HG02884 (cell line): ENCODE measurements around the gene IL6ST.
"Not testable (repeated sequence)": the region's sequence is repeated elsewhere in the genome, so short reads cannot be mapped to it uniquely, and the experiment has no call there.

Experiments
- ATAC-seq: cut with Tn5 transposase; IDR thresholded peaks from one replicate; pipeline ENCODE4 v1.9.1; 2021; ENCODE audit warnings: mild to moderate bottlenecking, moderate library complexity; ENCODE audit not compliant: unreplicated experiment

IL6ST gene

DNA sequence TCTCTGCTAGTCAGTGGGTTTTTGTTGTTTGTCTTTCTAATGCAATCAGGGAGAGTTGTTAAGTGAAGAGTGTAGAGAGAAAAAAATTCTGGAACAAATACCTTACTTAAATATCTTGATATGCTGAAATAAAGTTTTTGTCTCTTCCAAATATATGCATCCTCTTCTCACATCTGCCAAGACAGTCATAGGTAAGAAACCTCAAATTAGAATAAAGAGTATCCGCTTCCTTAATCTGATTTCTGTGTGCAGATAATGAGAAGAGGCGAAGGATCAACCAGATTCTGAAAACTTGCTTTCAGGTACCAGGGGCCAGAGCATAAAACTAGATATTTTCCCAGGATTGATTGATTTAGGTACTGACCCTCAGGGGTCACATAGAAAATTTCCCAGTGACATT, 11.3 kb upstream of the IL6ST start:
- ATAC-seq, result no peak

DNA sequence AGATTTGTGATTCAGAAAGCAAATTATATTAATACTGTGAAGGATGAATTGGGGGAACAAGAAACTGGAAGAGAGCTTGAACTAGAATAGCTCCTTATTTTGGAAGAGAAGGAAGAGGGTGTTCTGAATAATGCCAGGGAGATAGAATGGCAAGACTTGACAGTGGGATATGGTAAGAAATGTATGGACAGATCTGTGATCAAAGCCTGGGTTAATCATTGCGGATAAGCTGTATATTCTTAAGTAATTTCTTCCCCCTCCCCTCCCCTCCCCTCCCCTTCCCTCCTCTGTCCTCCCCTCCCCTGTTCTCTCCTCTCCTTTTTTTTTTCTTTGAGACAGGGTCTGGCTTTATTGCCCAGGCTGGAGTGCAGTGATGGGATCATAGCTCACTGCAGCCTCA, 10.1 kb upstream of the IL6ST start:
- ATAC-seq, result no peak

DNA sequence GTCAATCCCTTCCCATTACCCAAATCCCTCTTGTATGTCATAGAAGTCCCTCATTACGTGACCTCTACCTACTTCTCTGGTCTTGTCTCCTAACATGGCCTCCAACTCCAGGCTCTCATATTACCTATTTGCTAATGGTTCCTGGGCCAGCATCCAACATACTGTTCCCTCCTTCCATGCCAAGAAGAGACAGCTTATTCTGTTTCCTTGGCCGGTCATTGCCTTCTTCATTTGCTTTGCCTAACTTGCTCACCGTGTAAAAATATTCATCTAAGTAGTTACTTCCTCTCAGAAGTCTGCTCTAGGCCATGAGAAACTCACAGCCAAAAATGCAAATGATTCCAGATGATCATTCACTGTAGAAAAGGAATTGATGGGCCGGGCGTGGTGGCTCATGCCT, 8.9 kb upstream of the IL6ST start:
- no peak for ATAC-seq

DNA sequence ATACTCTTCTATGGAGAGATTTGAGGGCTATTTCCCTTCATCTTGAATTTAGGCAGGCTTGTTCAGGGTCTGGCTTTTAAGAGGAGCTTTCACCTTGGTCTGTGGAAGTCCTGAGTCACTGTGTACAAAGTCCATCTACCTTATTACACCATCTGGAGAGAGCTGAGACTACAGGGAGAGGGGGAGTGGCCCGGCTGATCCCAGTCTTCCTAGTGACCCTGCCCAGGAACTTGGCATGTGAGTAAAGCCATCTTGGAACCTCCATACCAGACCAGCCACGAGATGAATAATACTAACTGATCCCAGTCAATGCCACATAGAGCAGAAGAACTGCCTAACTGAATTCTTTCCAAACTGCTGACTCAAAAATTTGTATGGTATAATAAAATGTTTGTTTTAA, 8.4 kb upstream of the IL6ST start:
- ATAC-seq, result no peak

DNA sequence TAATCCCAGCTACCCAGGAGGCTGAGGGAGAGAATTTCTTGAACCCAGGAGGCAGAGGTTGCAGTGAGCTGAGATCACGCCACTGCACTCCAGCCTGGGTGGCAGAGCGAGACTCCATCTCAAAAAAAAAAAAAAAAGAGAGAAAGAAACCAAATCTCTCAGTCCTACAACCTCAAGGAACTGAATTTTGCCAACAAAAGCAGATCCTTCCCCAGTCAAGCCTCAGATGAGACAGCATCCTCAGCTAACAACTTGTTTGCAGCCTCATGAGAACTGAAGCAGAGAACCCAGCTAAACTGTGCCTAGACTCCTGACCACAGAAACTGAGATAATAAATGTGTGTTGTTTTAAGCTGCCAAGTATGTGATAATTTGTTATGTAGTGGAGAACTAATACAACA, 7.5 kb upstream of the IL6ST start:
- no peak for ATAC-seq

DNA sequence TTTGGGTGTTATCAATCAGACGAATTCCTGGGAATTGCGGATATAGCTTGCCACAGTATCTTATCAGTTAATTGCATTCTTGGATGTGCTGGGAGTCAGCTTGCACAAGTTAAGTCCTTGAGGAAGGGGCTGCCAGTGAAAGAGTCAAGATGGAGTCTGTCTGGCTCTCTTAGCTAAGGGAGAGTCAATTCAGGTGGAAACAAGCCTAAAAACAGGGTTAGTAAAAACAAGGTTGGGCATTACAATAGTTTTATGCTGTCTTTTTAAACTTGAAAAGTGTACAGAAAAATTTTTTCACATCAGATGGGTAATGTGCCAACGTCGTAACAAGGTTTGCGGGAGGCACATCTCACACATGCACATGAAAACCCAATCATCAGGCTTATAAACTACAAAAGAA, 5.5 kb upstream of the IL6ST start:
- not testable (repeated sequence) for ATAC-seq

DNA sequence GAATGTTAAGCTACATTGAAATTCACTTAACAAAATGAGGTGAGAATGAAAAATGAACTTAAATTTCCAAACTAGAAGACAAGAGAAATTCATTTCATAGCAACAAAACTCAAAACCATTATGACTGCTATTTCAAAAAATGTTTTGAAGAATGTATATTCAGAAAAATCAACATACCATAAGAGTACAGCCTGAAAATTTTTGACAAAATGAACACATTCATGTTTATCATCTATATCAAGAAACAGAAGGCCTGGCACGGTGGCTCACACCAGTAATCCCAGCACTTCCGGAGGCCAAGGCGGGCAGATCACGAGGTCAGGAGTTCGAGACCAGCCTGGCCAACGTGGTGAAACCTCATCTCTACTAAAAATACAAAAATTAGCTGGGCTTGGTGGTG, 4.2 kb upstream of the IL6ST start:
- ATAC-seq, result no peak

DNA sequence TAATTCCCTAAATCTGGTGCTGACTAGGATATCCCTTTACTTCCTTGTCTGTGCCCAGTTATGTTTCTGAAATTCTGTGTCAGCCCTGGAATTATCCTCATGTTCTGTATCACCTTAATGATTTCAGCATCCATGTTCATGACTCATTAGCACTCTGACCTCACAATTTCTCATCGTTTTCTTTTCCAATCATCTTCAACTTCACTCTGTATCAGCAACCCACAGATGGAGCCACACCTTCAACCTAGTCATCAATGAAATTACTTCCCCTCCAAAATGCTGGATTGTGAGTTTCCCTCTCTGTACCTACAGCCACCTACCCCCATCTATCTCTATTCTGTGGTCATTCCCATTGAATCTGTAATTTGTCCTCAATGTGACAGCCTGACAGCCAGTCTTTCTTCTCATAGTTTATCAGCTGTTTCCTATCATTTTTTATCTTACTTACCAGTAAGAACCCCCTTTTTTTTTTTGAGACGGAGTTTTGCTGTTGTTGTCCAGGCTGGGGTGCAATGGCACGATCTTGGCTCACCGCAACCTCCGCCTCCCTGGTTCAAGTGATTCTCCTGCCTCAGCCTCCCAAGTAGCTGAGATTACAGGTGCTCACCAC, 3.1 kb upstream of the IL6ST start:
- ATAC-seq, result no peak

DNA sequence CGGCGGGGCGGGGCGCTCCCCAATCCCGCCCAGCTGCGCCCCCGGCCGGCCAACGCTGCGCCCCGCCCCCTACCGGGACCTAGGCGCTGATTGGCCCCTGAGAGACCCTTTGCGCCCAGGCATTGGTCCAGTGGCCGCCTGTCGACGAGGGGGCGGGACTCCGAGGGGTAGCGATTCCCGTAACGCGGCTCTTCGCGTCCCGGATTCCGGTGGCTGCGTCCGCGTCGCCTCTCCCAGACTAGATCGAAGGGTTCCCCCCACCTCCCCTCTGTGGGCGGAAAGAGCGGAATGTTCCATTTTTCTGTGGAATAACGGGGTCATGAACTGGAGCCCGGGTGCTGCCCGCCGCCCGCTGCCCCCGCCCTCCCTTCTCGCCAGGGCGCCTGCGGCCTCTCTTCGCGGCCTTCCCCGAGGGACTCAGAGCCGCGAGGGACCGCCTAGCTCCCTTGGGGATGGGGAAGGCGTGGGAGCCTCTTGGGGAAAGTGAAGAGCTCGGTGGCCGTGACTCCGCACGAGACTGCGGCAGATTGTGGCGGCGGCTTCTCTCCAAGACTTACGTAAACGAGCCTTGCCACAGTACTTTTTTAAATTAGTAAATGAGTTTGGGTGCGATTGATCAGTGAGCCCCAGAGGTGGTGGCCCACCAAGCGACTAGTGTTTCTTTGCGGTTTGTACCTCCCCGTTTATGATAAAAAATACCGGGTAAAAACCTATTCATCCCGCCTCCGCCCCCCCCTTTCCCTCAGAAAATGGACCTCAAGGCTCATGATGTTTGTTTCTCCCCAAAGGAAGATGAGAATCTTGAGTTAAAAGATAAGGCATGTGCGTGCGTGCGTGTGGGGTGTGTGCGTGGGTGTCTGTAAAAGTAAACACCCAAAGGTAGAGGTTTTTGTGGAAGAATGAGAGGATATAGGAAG, 493 bp upstream of the IL6ST start:
- ATAC-seq, result peak; percentile 95

DNA sequence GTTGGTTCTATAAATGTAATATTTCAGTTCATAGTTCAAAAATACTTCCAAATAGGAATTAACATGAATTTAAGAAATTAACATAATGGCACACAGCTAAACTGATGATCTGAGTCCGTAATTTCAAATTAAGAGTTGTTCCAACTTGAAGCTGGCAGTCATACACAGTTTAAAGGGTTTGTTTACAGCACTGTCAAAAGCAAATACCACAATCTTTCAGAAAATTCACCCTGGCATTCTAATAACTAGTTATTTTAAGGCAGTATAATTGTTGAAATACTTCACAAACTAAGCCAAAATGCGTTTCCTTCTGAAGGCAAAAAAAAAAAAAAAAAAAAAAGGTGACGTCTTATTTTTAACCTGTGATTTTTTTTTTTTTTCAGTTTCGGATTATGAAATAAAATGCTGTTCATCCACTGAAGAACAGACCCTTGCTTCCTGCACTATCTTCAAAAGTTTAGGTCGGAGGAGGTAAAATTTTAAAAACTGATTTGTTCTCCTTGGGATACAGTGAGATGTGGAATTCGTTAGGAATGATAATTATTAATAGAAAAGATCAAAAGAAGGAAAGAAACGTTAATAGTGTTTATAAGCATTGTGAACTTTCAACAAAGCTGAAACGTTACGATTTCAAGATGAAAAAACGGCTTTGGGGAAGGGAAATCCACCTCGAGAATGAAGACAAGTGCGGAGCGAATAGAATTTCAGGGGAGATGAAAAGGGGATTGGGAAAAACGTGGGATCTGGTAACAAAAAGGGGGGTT, 850 bp downstream of the IL6ST start:
- no peak for ATAC-seq

DNA sequence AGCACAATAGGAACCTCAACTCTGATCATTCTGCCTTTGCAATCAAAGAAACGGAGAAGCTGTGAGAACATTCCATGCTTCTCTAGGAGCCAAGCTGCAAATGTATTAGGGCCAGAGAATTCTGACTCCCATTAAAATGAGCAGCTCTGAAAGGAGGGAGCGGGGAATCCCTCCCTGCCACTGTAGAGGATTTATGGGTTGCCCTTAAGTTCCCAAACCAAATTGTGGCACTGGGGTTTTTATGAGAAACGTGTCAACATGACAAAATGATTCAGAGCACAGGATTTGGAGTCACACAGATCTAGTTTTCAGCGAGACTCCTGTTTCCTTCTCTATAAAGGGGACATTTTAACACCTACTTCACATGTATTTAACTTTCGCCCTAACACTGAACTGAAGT, 1.8 kb downstream of the IL6ST start:
- no peak for ATAC-seq

DNA sequence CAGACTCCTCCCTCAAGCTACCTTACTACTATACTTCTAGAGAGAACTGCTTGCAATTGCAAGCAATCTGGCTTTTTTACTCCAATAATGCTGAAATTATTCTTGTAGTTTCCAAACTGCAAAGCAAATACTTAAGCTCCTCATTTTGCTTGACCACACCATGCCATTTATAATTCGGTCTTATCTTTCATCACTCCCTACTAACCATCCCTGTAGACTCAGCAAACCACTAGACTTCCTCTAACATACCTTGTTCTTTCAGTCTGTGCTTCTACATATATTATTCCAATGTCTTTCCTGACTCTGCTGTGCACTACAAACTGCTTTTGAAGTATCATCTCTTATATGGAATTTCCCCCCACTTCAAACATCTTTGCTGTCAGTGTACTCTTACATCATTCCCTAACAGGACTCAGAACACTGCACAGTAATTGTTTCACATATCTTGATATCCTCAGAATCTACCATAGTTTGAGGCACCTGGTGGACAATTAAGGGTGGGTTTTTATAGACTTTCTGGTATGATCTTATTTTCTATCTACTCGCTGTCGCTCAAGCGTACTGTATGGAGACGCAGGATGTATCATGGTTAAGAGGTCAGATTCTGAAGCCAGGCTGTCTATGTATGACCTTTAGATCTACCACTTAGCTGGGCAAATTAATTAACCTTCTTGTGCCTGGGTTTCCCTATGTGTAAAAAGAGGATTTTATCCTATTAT, 2.8 kb downstream of the IL6ST start:
- ATAC-seq, result no peak

DNA sequence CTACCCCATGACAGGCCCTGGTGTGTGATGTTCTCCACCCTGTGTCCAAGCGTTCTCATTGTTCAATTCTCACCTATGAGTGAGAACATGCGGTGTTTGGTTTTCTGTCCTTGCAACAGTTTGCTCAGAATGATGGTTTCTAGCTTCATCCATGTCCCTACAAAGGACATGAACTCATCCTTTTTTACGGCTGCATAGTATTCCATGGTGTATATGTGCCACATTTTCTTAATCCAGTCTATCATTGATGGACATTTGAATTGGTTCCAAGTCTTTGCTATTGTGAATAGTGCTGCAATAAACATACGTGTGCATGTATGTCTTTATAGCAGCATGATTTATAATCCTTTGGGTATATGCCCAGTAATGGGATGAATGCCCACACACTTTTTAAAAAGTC, 3.9 kb downstream of the IL6ST start:
- ATAC-seq, result not testable (repeated sequence)

DNA sequence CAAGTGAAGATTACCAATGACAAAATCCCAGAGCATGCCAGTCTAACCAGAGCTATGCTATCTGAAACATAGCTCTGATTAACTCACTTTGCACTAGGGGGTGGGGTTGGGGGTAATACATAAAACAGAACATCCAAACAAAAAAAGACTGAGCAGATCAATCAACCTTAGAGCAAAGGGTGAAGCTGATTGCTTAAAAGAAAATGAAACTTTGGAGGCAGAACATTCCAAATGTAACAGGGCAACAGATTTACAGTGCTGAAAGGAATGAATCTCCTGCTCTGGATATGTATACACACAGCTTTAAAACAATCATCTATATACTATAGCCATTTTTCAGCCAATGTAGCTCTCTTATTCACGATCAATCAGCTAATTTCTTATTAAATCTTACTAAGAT, 4.9 kb downstream of the IL6ST start:
- no peak for ATAC-seq

DNA sequence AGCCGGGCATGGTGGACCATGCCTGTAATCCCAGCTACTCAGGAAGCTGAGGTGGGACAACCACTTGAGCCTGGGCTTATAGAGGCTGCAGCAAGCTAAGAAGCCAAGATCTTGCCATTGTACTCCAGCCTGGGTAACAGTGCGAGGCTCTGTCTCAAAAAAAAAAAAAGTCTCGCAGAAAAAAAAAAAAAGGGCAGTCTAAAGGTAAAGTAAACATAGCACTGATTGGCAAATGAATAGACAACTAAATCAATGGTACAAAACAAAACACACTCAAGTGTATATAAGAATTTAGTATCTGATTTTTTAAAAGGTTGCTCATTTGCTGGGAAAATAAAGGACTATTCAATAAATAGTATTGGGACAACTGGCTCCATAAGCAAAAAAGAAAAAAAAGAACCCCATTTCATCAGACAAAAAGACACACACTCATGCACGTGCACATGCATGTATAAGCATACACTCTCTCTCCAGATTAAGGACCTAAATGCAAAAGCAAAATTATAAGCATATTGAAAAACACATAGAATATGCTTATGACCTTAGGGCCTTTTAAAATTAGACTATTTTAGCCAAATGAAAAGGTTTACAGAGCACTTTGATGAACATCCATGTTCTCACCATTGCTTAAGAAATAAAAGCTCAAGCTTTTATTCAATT, 5.7 kb downstream of the IL6ST start:
- ATAC-seq, result no peak

DNA sequence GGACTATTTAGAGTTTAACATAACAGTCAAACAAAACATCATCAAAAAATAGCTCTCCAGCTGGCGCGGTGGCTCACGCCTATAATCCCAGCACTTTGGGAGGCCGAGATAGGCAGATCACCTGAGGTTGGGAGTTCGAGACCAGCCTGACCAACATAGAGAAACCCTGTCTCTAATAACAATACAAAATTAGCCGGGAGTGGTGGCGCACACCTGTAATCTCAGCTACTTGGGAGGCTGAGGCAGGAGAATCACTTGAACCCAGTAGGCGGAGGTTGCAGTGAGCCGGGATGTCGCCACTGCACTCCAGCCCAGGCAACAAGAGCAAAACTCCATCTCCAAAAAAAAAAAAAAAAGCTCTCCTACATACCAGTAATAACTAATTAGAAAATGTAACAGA, 6.3 kb downstream of the IL6ST start:
- not testable (repeated sequence) for ATAC-seq

DNA sequence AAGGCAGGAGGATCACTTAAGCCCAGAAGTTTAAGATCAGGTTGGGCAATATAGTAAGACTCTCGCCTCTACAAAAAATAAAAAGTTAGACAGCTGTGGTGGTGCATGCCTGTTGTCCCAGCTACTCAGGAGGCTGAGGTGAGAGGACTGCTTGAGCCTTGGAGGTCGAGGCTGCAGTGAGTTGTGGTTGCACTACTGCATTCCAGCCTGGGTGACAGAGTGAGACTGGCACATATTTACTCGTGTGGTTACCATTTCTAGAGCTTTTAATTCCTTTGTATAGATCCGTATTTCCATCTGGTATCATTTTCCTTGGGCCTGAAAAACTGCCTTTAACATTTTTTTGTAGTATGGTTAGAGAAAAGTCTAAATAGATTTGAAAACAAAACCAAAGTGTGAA, 7.8 kb downstream of the IL6ST start:
- no peak for ATAC-seq

DNA sequence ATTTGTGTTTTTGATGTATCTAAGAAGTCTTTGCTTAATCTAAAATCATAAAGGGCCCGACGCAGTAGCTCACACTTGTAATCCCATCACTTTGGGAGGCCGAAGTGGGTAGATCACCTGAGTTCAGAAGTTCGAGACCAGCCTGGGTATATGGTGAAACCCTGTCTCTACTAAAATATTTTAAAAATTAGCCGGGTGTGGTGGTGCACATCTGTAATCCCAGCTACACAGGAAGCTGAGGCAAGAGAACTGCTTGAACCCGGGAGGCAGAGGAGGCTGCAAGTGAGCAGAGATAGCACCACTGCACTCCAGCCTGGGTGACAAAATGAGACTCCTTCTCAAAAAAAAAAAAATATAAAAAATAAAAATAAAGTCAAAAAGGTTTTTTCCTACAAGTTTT, 9.6 kb downstream of the IL6ST start:
- no peak for ATAC-seq

DNA sequence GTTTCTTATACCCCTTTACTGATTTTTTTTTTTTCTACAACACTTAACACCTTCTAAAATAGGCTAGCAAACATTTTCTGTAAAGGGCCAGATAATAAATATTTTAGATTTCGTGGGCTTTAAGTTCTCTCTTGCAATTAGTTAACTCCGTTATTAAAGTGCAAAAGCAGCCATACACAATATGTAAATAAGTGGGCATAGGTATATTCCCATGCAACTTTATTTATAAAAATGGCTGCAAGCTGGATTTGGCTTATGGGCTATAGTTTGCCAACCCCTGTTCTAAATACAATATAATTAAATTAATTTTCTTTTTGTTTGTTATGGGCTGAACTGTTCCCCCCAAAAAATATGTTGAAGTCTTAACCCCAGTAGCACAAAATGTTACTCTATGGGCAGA, 10.8 kb downstream of the IL6ST start:
- no peak for ATAC-seq

DNA sequence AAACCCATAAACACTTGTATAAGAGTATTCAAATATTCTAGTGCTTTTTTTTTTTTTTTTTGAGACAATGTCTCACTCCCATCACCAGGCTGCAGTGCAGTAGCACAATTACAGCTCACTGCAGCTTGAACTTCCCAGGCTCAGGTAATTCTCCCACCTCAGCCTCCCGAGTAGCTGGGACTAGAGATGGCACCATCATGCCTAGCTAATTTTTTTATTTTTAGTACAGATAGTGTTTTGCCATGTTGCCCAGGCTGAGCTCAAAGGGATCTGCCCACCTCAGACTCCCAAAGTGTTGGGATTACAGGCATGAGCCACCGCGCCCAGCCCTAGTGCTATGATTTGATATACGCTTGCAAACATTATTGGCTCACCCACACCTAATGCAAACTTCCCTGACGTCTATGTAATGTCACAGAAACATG, 11.8 kb downstream of the IL6ST start:
- no peak for ATAC-seq

DNA sequence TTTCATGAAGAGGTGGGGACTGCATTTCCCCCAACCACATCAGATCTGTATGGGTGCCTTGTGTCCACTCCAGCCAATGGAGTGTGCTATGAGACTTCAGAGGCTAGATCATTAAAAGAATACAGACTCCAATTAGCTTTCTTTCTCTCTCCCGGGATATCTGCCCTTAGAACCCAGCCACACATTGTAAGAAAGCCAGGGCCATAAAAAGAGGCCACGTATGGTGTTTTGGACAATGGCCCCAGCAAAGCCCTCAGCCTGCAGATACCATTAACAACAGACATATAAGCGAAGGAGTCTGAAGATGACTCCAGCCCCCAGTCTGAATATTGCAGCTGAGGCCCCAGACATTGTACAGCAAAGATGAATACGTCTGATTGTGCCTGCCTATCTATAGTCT, 21.5 kb downstream of the IL6ST start:
- ATAC-seq, result no peak
